CD4-positive, alpha-beta T cell (primary cell): ENCODE data around the gene BABAM2. TPM values are rescaled to one million over a fixed set of nuclear protein-coding genes. Genes with fewer than 3 reads are reported as not detected.

ENCODE experiments used
- ATAC-seq: fragments of 200-7000 bp; cut with Tn5 transposase; one replicate; pipeline ENCODE4 v1.10.0; 2022; ENCODE audit warnings: mild to moderate bottlenecking; ENCODE audit not compliant: poor library complexity
- CTCF ChIA-PET: fragments of 350-600 bp; sonication (Branson Sonifier 250); formaldehyde crosslinking; loops from one replicate; lab custom pipeline; 2021; ENCODE audit warnings: antibody characterized with exemption, inconsistent platforms; lab: Charles Lee
- POLR2A ChIA-PET: fragments of 350-600 bp; sonication (Branson Sonifier 250); formaldehyde crosslinking; loops from one replicate; lab custom pipeline; 2021; ENCODE audit warnings: antibody characterized with exemption, inconsistent platforms; lab: Charles Lee
- DNase-seq, 14 experiments: peaks; one replicate each; pipeline ENCODE4 v3.0.0-alpha.2; 2013 to 2020; ENCODE audit warnings: mixed read lengths in 2 of 14
- H3K27ac ChIP-seq, 2 donors: one replicate each; pipeline versions ENCODE4 v1.5.1 to v1.7.0; 2013; ENCODE audit warnings: low read length in 2 of 2, low read depth in 1 of 2, mild to moderate bottlenecking in 1 of 2
- H3K27me3 ChIP-seq, 2 experiments: 1 replicate in 1 of 2; 2 replicates in 1 of 2; pipeline versions ENCODE4 v1.6.1 to v1.7.0; 2013; ENCODE audit warnings: low read length in 2 of 2, control low read depth in 1 of 2, mild to moderate bottlenecking in 1 of 2, moderate library complexity in 1 of 2; ENCODE audit not compliant: insufficient read depth in 2 of 2, control insufficient read depth in 1 of 2
- H3K36me3 ChIP-seq: one replicate; pipeline ENCODE4 v1.6.1; 2013; ENCODE audit warnings: low read length, control low read depth; ENCODE audit not compliant: insufficient read depth
- H3K4me1 ChIP-seq: one replicate; pipeline ENCODE4 v1.6.1; 2013; ENCODE audit warnings: low read length, control low read depth; ENCODE audit not compliant: insufficient read depth
- H3K4me3 ChIP-seq: one replicate; pipeline ENCODE4 v1.5.1; 2013; ENCODE audit warnings: mild to moderate bottlenecking, low read length, moderate library complexity
- H3K9me3 ChIP-seq, 2 experiments: 1 replicate in 1 of 2; 2 replicates in 1 of 2; pipeline versions ENCODE4 v1.6.1 to v1.7.0; 2013; ENCODE audit warnings: low read length in 2 of 2, mild to moderate bottlenecking in 2 of 2, control low read depth in 1 of 2, moderate library complexity in 1 of 2; ENCODE audit not compliant: control insufficient read depth in 1 of 2, insufficient read depth in 1 of 2
- H3K27ac Mint-ChIP-seq: one replicate; pipeline ENCODE4 v1.8.0; 2020; ENCODE audit warnings: mixed read lengths
- H3K27me3 Mint-ChIP-seq: one replicate; pipeline ENCODE4 v1.8.0; 2021; ENCODE audit warnings: mixed read lengths
- H3K36me3 Mint-ChIP-seq: one replicate; pipeline ENCODE4 v1.8.0; 2021; ENCODE audit warnings: low read depth, mixed read lengths
- H3K4me1 Mint-ChIP-seq: one replicate; pipeline ENCODE4 v1.8.0; 2021; ENCODE audit warnings: low read depth, mixed read lengths
- H3K4me3 Mint-ChIP-seq: one replicate; pipeline ENCODE4 v1.8.0; 2020; ENCODE audit warnings: mild to moderate bottlenecking, mixed read lengths
- H3K9me3 Mint-ChIP-seq: one replicate; pipeline ENCODE4 v1.8.0; 2020; ENCODE audit warnings: mixed read lengths
- CTCF ChIP-seq: fragments of 200-600 bp; IDR thresholded peaks from one replicate; pipeline ENCODE4 v1.8.0; 2022; ENCODE audit warnings: antibody characterized with exemption, mild to moderate bottlenecking
- intact Hi-C, 2 experiments: fragments of 100-400 bp; cut with DNase I in 1 of 2; cut with micrococcal nuclease in 1 of 2; formaldehyde crosslinking; loops; one replicate each; pipeline versions ENCODE4 v1.15.1 to v1.9.0; 2023 to 2025; cut with DNase I, micrococcal nuclease
- total RNA-seq, 174 experiments: library from RNA in 2 of 174; stranded (reverse) in 2 of 174; gene quantifications; one replicate each; pipeline ENCODE4 v1.2.3 and lab custom pipeline; 2021 to 2026

Gene BABAM2
- total RNA-seq, 2 experiments from 2014 or later, result 29.2 to 32.8 TPM

DNA sequence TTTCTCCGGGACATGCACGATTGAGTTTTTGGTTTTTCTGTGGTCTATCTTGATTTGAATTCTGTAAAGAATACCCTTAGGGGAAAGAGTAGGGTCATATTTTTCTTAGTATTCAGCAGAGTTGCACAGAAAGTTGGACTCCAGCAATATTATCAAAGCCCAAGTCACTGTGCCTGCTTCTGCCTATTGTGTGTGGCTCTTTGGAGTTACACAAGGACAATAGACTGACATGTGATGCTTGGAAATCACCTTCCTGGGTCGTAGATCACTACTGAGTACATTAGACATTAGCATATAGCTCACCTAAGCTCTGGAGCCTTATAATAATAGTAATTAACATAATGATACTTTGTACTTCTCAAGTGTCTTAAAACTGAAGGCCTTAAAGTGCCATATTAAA is 263.3 kb downstream of the BABAM2 start:
- H3K27me3 Mint-ChIP-seq, result no peaks in the 10 kb centered on the region
- POLR2A ChIA-PET, result no interaction called here
- CTCF ChIA-PET, result interaction anchor here (0.6 kb wide), 1 partner anchor 11 kb away, joined by 3 read pairs; no protein-coding TSS in a partner anchor
- no peaks in the 10 kb centered on the region for H3K4me1 Mint-ChIP-seq
- Histone ChIP-seq H3K4me1 (no peaks in the 10 kb centered on the region), H3K9me3 (peaks cover 0 to 9% of the 10 kb centered on the region in 2 experiments), H3K27me3 (no peaks in the 10 kb centered on the region), H3K4me3 (no peak overlapping the region), H3K36me3 (no peaks in the 10 kb centered on the region), H3K27ac (no peak overlapping the region)
- DNase-seq, result no peak
- no peak for ATAC-seq
- H3K9me3 Mint-ChIP-seq, result peaks cover 8% of the 10 kb centered on the region
- intact Hi-C loops, result no loop called here
- no peak overlapping the region for H3K4me3 Mint-ChIP-seq
- H3K36me3 Mint-ChIP-seq, result peaks cover 61% of the 10 kb centered on the region
- no peak overlapping the region for H3K27ac Mint-ChIP-seq
- no peak for TF ChIP-seq CTCF

DNA sequence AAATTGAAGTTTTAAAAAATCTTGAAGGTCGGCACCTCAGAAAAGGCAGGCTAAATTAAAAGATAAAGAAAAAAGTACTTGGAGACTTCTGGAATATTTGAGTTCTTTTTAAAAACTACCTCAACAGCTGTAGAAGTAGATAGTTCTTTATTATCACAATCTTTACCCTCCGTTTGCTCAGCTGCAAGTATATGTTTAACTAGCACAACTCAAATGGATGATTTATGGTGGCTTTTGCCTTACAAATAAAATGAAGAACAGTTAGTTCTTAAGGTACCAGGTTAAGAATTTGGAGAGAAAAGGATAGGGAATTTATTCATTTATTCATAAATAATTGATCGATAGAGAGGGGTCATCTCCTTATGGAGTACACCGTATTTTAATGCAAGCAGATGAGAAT is 264.6 kb downstream of the BABAM2 start:
- H3K4me1 ChIP-seq, result no peaks in the 10 kb centered on the region
- DNase-seq (no peak), ATAC-seq (no peak)
- TF ChIP-seq CTCF, result no peak
- Mint-ChIP-seq H3K4me3 (no peak overlapping the region), H3K9me3 (peaks cover 8% of the 10 kb centered on the region), H3K27me3 (no peaks in the 10 kb centered on the region), H3K36me3 (peaks cover 60% of the 10 kb centered on the region), H3K4me1 (no peaks in the 10 kb centered on the region), H3K27ac (no peak overlapping the region)
- H3K4me3 ChIP-seq, result no peak overlapping the region
- CTCF ChIA-PET, result no interaction called here
- intact Hi-C loops, result no loop called here
- no peaks in the 10 kb centered on the region for H3K27me3 ChIP-seq
- POLR2A ChIA-PET, result no interaction called here
- no peaks in the 10 kb centered on the region for H3K36me3 ChIP-seq
- H3K27ac ChIP-seq, result no peak overlapping the region
- peaks cover 0 to 9% of the 10 kb centered on the region in 2 experiments for H3K9me3 ChIP-seq

DNA sequence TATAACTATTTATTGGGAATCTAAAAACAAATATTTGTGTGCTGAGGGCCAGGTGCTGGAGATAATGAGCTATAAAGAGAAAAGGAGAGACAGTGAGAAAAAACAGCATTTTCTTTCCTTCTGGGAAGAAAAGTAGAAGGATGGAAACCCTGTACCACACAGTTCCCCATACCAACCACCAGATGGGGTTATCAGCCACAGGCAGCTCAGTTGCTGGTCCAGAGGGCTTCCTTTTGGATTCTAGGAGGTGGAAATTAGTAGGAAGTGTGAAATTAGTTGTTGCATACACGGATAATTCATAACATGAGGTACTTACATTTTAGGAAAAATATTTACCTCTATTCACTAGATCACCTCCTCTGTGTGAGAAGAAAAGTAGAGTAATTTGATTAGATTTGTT is 265.1 kb downstream of the BABAM2 start:
- intact Hi-C loops, result no loop called here
- Histone ChIP-seq H3K27me3 (no peaks in the 10 kb centered on the region), H3K4me3 (no peak overlapping the region), H3K27ac (no peak overlapping the region), H3K4me1 (no peaks in the 10 kb centered on the region), H3K9me3 (peaks cover 0 to 9% of the 10 kb centered on the region in 2 experiments), H3K36me3 (no peaks in the 10 kb centered on the region)
- no peak overlapping the region for H3K27ac Mint-ChIP-seq
- CTCF ChIA-PET, result interaction anchor here (0.8 kb wide), 1 partner anchor 19 kb away, joined by 3 read pairs; no protein-coding TSS in a partner anchor
- DNase-seq, result peak in 1 of 14 experiments; percentile 1
- peak; percentile 25 for TF ChIP-seq CTCF
- H3K4me3 Mint-ChIP-seq, result no peak overlapping the region
- H3K27me3 Mint-ChIP-seq, result no peaks in the 10 kb centered on the region
- H3K9me3 Mint-ChIP-seq, result peaks cover 8% of the 10 kb centered on the region
- H3K4me1 Mint-ChIP-seq, result no peaks in the 10 kb centered on the region
- ATAC-seq, result no peak
- POLR2A ChIA-PET, result no interaction called here
- H3K36me3 Mint-ChIP-seq, result peaks cover 59% of the 10 kb centered on the region
